ENCODE results near the gene MPV17L. TPM values are rescaled to one million over a fixed set of nuclear protein-coding genes. Genes with fewer than 3 reads are reported as not detected.
"Not testable (repeated sequence)": the region's sequence is repeated elsewhere in the genome, so short reads cannot be mapped to it uniquely, and the experiment has no call there.

The MPV17L gene
- total RNA-seq, 1 experiment from 2014 or later = 6.4 TPM

DNA sequence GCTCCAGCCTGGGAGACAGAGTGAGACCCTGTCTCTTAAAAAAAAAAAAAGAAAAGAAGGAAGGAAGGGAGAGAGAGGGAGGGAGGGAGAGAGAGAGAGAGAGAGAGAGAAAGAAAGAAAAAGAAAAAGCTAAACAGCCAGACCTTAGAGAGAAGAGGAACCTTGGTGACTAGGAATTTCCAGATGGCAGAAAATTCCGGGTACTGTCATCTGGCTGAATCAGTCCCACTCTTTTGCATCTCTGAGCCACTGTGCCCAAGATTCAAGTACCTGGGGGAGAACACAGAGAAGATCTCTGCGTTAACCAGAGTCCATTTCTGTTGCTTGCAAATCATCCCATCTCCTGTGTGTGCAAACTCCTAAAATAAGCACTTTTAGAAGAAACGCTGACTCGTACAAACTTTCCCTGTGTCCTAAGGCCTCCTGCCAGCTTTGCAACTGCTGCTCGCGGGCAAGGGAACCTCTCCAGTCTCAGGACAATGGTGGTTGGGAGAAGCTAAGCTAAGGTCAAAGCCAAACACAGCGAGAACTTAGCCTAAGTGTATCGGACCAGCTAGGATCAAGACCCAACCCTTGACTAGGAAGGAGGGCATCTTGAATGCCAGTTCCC is 56.8 kb downstream of the MPV17L start:
- H4K5ac ChIP-seq (ENCODE audit: insufficient read length, low read depth, low read length) = peak overlapping the region; percentile 51
- no peaks in the 10 kb centered on the region for H3K27me3 ChIP-seq (ENCODE audit: insufficient read depth, low read length)
- H3K4me2 ChIP-seq (ENCODE audit: insufficient read depth, insufficient read length, low read length) = no peak overlapping the region
- peak overlapping the region; percentile 89 for H4K91ac ChIP-seq (ENCODE audit: insufficient read length, low read depth, low read length)
- Mint-ChIP-seq H3K9me3 (no peaks in the 10 kb centered on the region), H3K4me1 (peaks cover 0 to 5% of the 10 kb centered on the region in 2 experiments; a peak in 1 of 4 replicates), H3K27ac (peak overlapping the region in 2 of 3 experiments; percentile 34 to 66; a peak in 2 of 7 replicates), H3K4me3 (no peak overlapping the region), H3K27me3 (ENCODE audit: low read depth) (no peaks in the 10 kb centered on the region), H3K36me3 (ENCODE audit: insufficient read depth in 1 of 3, low read depth in 3 of 3) (no peaks in the 10 kb centered on the region; a peak in 1 of 7 replicates)
- no peak overlapping the region for H3K56ac ChIP-seq (ENCODE audit: insufficient read length, low read depth, low read length)
- peak overlapping the region; percentile 50 for H2AK5ac ChIP-seq (ENCODE audit: insufficient read length, low read length)
- H3K79me2 ChIP-seq (ENCODE audit: insufficient read depth, low read length) = no peaks in the 10 kb centered on the region
- H2AFZ ChIP-seq (ENCODE audit: low read length) = no peak overlapping the region
- H3K23ac ChIP-seq (ENCODE audit: insufficient read length, low read depth, low read length) = no peak overlapping the region
- no peak overlapping the region for H2BK5ac ChIP-seq (ENCODE audit: insufficient read length, low read length)
- no peaks in the 10 kb centered on the region for H3K23me2 ChIP-seq (ENCODE audit: insufficient read length, low read depth, low read length, poor library complexity, severe bottlenecking)
- no peak overlapping the region for H3K9ac ChIP-seq (ENCODE audit: extremely low read depth, insufficient read length, low read length)
- no peak for DNase-seq
- no peak overlapping the region; the same call in 1 of the 2 replicates for H3K14ac ChIP-seq (ENCODE audit: insufficient read depth, low read length)
- no peak overlapping the region for H3K4ac ChIP-seq (ENCODE audit: low read depth, low read length)
- TF ChIP-seq, protein P1, sequence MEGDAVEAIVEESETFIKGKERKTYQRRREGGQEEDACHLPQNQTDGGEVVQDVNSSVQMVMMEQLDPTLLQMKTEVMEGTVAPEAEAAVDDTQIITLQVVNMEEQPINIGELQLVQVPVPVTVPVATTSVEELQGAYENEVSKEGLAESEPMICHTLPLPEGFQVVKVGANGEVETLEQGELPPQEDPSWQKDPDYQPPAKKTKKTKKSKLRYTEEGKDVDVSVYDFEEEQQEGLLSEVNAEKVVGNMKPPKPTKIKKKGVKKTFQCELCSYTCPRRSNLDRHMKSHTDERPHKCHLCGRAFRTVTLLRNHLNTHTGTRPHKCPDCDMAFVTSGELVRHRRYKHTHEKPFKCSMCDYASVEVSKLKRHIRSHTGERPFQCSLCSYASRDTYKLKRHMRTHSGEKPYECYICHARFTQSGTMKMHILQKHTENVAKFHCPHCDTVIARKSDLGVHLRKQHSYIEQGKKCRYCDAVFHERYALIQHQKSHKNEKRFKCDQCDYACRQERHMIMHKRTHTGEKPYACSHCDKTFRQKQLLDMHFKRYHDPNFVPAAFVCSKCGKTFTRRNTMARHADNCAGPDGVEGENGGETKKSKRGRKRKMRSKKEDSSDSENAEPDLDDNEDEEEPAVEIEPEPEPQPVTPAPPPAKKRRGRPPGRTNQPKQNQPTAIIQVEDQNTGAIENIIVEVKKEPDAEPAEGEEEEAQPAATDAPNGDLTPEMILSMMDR (conservative IDR thresholded peaks at IDR 0.05) = no peak
- H2BK15ac ChIP-seq (ENCODE audit: low read depth, low read length) = no peak overlapping the region
- H3K9me3 ChIP-seq (ENCODE audit: control insufficient read depth, low read depth, low read length) = no peaks in the 10 kb centered on the region
- H2BK20ac ChIP-seq (ENCODE audit: low read depth, low read length, poor library complexity, severe bottlenecking) = no peak overlapping the region
- H4K20me1 ChIP-seq (ENCODE audit: control insufficient read depth, insufficient read depth, insufficient read length) = no peaks in the 10 kb centered on the region
- no peak overlapping the region for H4K8ac ChIP-seq (replicated peaks; ENCODE audit: insufficient read length, low read depth, low read length)
- no CpG with 5 or more reads among the region's 8 CpGs for WGBS (ENCODE audit: extremely low coverage, insufficient read length, low lambda C conversion rate)
- no peaks in the 10 kb centered on the region for H3K79me1 ChIP-seq (ENCODE audit: insufficient read depth, low read depth, low read length, poor library complexity, severe bottlenecking)
- H3K18ac ChIP-seq (ENCODE audit: insufficient read length, low read depth, low read length) = peak overlapping the region; percentile 24
- H2BK120ac ChIP-seq (ENCODE audit: low read depth, low read length, poor library complexity, severe bottlenecking) = no peak overlapping the region
- no peak overlapping the region for H3T11ph ChIP-seq (ENCODE audit: low read length)
- H3K4me1 ChIP-seq (ENCODE audit: insufficient read depth, low read length) = no peaks in the 10 kb centered on the region
- H2BK12ac ChIP-seq (ENCODE audit: insufficient read length, low read depth, low read length) = no peak overlapping the region
- no peak overlapping the region for H3K27ac ChIP-seq (ENCODE audit: insufficient read length, low read depth, low read length)

DNA sequence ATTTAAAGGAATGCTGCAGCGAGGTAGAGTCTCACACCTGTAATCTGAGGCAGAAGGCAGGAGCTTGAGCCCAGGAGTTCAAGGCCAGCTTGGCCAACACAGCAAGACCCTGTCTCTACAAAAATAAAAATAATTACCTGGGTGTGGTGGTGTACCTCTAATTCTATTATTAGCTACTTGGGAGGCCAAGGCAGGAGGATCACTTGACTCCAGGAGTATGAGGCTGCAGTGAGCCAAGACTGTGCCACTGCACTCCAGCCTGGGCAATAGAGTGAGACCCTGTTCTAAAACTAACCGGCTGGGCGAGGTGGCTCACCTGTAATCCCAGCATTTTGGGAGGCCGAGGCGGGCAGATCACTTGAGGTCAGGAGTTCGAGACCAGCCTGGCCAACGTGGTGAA is 57.7 kb downstream of the MPV17L start:
- not testable (repeated sequence) for H2BK15ac ChIP-seq (ENCODE audit: low read depth, low read length); H3K56ac ChIP-seq (ENCODE audit: insufficient read length, low read depth, low read length); H3T11ph ChIP-seq (ENCODE audit: low read length); H3K27me3 ChIP-seq (ENCODE audit: insufficient read depth, low read length); H3K14ac ChIP-seq (ENCODE audit: insufficient read depth, low read length); H2BK20ac ChIP-seq (ENCODE audit: low read depth, low read length, poor library complexity, severe bottlenecking); DNase-seq; H2AFZ ChIP-seq (ENCODE audit: low read length); H2BK5ac ChIP-seq (ENCODE audit: insufficient read length, low read length); H3K4me3 Mint-ChIP-seq; H3K4ac ChIP-seq (ENCODE audit: low read depth, low read length); H4K5ac ChIP-seq (ENCODE audit: insufficient read length, low read depth, low read length); H3K79me2 ChIP-seq (ENCODE audit: insufficient read depth, low read length); H2AK5ac ChIP-seq (ENCODE audit: insufficient read length, low read length); H3K79me1 ChIP-seq (ENCODE audit: insufficient read depth, low read depth, low read length, poor library complexity, severe bottlenecking); H3K27ac Mint-ChIP-seq; H2BK12ac ChIP-seq (ENCODE audit: insufficient read length, low read depth, low read length); H3K4me1 Mint-ChIP-seq; H3K9ac ChIP-seq (ENCODE audit: extremely low read depth, insufficient read length, low read length); H3K27ac ChIP-seq (ENCODE audit: insufficient read length, low read depth, low read length); H4K91ac ChIP-seq (ENCODE audit: insufficient read length, low read depth, low read length); H3K27me3 Mint-ChIP-seq (ENCODE audit: low read depth); H3K23me2 ChIP-seq (ENCODE audit: insufficient read length, low read depth, low read length, poor library complexity, severe bottlenecking); H3K9me3 ChIP-seq (ENCODE audit: control insufficient read depth, low read depth, low read length); H4K8ac ChIP-seq (replicated peaks; ENCODE audit: insufficient read length, low read depth, low read length); H3K4me1 ChIP-seq (ENCODE audit: insufficient read depth, low read length); H3K9me3 Mint-ChIP-seq; H4K20me1 ChIP-seq (ENCODE audit: control insufficient read depth, insufficient read depth, insufficient read length); H3K23ac ChIP-seq (ENCODE audit: insufficient read length, low read depth, low read length); H3K4me2 ChIP-seq (ENCODE audit: insufficient read depth, insufficient read length, low read length); H3K18ac ChIP-seq (ENCODE audit: insufficient read length, low read depth, low read length); H3K36me3 Mint-ChIP-seq (ENCODE audit: insufficient read depth in 1 of 3, low read depth in 3 of 3); H2BK120ac ChIP-seq (ENCODE audit: low read depth, low read length, poor library complexity, severe bottlenecking)
- no CpG with 5 or more reads among the region's 7 CpGs for whole genome bisulfite sequencing (ENCODE audit: extremely low coverage, insufficient read length, low lambda C conversion rate)
